ENCODE data around the gene SYK.

DNA sequence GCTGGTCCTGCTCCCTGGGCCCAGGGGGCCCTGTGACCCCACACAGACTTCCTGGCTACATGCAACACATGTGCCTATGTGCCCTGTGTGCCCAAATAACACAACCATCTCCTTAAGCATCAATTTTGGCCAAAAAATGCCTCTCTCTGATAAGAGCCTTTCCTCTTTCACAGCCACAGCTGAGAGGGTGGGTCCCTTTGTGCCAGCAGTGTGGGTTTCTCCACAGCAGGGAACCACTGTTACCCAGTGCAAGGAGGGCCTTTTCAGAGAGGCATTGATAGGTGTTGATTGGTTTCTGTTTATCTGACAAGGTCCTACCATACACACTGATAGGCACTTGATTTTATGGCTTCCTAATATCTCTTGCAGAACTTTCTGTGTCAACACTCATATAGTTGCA lies 42.7 kb downstream of the SYK start:
- TF ChIP-seq, protein P1, sequence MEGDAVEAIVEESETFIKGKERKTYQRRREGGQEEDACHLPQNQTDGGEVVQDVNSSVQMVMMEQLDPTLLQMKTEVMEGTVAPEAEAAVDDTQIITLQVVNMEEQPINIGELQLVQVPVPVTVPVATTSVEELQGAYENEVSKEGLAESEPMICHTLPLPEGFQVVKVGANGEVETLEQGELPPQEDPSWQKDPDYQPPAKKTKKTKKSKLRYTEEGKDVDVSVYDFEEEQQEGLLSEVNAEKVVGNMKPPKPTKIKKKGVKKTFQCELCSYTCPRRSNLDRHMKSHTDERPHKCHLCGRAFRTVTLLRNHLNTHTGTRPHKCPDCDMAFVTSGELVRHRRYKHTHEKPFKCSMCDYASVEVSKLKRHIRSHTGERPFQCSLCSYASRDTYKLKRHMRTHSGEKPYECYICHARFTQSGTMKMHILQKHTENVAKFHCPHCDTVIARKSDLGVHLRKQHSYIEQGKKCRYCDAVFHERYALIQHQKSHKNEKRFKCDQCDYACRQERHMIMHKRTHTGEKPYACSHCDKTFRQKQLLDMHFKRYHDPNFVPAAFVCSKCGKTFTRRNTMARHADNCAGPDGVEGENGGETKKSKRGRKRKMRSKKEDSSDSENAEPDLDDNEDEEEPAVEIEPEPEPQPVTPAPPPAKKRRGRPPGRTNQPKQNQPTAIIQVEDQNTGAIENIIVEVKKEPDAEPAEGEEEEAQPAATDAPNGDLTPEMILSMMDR (IDR thresholded peaks at IDR 0.05), result no peak
- no peak for TF ChIP-seq POLR2A (IDR thresholded peaks at IDR 0.05)
